Cardiac fibroblast (primary cell): ENCODE measurements around the gene MT1HL1.

Experiments
- DNase-seq, 2 donors: peaks; one replicate each; pipeline versions ENCODE4 v3.0.0 to v3.0.0-alpha.2; 2010; ENCODE audit warnings: low read depth in 2 of 2
- H3K4me3 ChIP-seq, 2 donors: replicated peaks in 1 of 2; 1 replicate in 1 of 2; 2 replicates in 1 of 2; pipeline ENCODE4 v1.5.1; 2011; ENCODE audit warnings: low read depth in 2 of 2, low read length in 2 of 2, mild to moderate bottlenecking in 2 of 2, moderate library complexity in 1 of 2
- CTCF ChIP-seq: IDR thresholded peaks from one replicate; pipeline ENCODE4 v1.5.1; 2011; ENCODE audit warnings: low read depth, mild to moderate bottlenecking, low read length, inconsistent platforms

MT1HL1 gene

GRCh38 chr1:237004116-237004515 is at the start of gene MT1HL1:
Gene MT1HL1 (minus strand): TSS chr1:237004441. CDS start chr1:237004372, 69 bp downstream.
- H3K4me3 ChIP-seq = no peak within 1 kb of the TSS
- DNase-seq = no peak
- TF ChIP-seq CTCF = no peak

DNA sequence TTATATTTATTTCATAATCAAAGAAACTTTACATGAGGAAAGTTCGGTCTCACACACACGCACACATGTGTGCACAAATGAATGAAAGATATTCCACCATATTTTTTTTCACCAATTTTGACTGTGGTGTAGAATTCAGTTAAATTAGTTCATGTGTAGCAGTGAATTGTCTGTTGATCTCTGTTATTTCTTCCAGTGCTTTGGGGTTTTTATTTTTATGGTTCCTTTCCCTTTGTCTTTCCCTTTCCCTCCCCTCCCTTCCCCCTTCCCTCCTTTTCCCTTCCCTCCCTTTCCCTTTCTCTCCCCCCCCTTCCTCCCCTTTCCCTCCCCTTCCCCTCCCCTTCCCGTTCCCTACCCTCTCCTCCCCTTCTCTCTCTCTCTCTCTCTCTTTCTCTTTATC is 46.7 kb upstream of the MT1HL1 start:
- TF ChIP-seq CTCF = no peak
- no peak overlapping the region for H3K4me3 ChIP-seq
- DNase-seq = no peak

GRCh38 chr1:237050185-237050584 is 45.9 kb upstream of the MT1HL1 start:
- no peak for TF ChIP-seq CTCF
- no peak overlapping the region for H3K4me3 ChIP-seq
- no peak for DNase-seq

DNA sequence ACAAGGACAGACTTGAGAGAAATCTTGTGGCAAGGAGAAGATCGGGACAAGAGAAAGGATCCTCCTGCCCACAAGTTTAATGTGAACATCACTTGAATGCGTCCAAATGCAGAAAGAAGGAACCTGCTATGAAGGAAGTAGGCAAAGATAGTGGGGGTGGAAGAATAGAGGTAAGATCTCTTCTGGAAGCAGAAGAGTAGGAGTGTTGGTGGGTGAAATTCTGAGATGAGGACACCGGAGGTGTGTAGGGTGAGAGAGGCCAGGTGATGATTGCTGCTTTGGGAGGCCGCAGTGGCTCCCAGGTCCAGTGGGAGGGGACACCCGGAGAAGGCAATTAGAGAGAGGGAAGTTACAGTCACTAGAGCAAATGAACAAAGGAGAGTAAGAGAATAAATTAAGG is 44.6 kb upstream of the MT1HL1 start:
- H3K4me3 ChIP-seq = no peak overlapping the region
- DNase-seq = no peak
- no peak for TF ChIP-seq CTCF

DNA sequence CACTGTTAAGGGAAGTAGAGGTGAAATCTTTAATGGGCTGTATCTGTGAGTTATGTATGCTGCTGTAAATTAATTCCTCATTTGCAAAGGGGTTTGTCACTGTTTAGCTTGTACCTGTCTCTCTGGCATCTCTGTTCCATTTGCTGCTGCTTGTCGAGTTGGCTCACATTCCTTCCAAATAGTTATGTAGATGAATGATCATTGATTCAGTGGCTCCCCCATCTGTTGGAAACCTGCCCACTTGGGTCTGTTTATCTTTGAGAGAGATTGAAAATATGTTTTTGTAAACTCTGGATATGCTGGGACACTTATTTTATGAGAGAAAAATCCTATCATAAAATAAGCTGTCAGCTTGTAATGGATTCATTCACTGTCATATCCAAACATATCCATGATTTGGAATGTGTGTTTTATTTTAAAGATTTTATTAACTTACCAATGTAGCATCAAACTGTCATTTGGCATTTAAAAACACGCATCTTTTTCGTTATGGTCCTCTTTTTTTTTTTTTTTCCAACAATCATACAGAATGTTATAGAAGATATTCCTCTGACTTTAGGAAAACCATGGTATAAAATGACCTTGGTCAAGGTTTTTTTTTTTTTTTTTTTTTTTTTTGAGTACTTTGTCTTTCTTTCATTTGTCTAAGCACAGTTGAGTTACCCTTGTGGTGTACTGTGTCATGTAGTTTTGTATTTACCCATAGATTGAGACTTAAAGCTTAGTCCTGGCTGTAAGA is 41.2 kb upstream of the MT1HL1 start:
- TF ChIP-seq CTCF = no peak
- no peak for DNase-seq

GRCh38 chr1:237043846-237044636 is 39.8 kb upstream of the MT1HL1 start:
- no peak for TF ChIP-seq CTCF
- no peak overlapping the region for H3K4me3 ChIP-seq
- no peak for DNase-seq

More for the DNA sequence above, 41.2 kb upstream of the MT1HL1 start:
- no peak overlapping the region for H3K4me3 ChIP-seq
